Heart left ventricle (tissue), 13 donors: ENCODE data around the gene GADD45GIP1.
"Not testable (repeated sequence)": the region's sequence is repeated elsewhere in the genome, so short reads cannot be mapped to it uniquely, and the experiment has no call there.

Source experiments
- POLR2A ChIP-seq, 2 donors: fragments of 450-650 bp; IDR thresholded peaks; one replicate each; pipeline ENCODE4 v1.6.1; 2017; ENCODE audit warnings: antibody characterized with exemption in 2 of 2, mild to moderate bottlenecking in 2 of 2, moderate library complexity in 2 of 2
- TF ChIP-seq, protein P1 (sequence below), 12 donors: fragments of 200-600 bp; sonication (generic) in 4 of 12; IDR thresholded peaks; one replicate each; pipeline versions ENCODE4 v1.5.0 to v1.8.0; 2018 to 2022; ENCODE audit warnings: antibody characterized with exemption in 12 of 12, mild to moderate bottlenecking in 5 of 12
- donor health status: ischemic (EF 13 %, LVEDD 7.1; RV severe dilation, severe dysfunction).
- donor health status: DM: no; HTN: yes; CAD: no.
- donor health status: DM: no; HTN: no; CAD: no.
- donor health status: ischemic (EF 25% LVEDD 6.9; RV normal size, moderate dysfunction).
- donor health status: ischemic (EF 25% LVEDD 5.7; RV mildly dilated, moderate dysfunction).
- donor health status: ischemic (EF 35%, LVEDD 5.7; RV mildly dilated, moderate dysfunction).
- donor health status: nonischemic (EF 11% LVEDD 7.7; RV severe dilation, severe dysfunction).
- donor health status: DM: yes; HTN: yes; CAD: no.
- donor health status: PGD.
- donor health status: ischemic (EF 29% LVEDD 5.4; RV normal size, mild dysfunction).
- donor health status: nonischemic (EF 23%, LVEDD 6.1; RV moderate dilation, normal function).

DNA sequence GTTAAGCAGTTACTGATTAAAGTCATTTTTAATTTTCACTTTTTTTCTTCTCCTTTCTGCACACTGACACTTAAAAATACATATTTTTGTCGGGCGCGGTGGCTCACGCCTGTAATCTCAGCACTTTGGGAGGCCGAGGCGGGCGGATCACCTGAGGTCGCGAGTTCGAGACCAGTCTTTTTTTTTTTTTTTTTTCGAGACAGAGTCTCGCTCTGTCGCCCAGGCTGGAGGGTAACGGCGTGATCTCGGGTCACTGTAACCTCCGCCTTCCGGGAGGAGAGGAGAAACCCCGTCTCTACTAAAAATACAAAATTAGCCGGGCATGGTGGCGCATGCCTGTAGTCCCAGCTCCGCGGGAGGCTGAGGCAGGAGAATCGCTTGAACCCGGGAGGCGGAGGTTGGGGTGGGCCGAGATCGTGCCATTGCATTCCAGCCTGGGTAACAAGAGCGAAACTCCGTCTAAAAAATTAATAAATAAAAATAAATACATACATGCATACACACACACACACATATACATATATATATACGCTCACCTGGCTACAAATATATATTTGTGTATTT, 448 bp upstream of the GADD45GIP1 start:
- TF ChIP-seq, protein P1, sequence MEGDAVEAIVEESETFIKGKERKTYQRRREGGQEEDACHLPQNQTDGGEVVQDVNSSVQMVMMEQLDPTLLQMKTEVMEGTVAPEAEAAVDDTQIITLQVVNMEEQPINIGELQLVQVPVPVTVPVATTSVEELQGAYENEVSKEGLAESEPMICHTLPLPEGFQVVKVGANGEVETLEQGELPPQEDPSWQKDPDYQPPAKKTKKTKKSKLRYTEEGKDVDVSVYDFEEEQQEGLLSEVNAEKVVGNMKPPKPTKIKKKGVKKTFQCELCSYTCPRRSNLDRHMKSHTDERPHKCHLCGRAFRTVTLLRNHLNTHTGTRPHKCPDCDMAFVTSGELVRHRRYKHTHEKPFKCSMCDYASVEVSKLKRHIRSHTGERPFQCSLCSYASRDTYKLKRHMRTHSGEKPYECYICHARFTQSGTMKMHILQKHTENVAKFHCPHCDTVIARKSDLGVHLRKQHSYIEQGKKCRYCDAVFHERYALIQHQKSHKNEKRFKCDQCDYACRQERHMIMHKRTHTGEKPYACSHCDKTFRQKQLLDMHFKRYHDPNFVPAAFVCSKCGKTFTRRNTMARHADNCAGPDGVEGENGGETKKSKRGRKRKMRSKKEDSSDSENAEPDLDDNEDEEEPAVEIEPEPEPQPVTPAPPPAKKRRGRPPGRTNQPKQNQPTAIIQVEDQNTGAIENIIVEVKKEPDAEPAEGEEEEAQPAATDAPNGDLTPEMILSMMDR (IDR thresholded peaks at IDR 0.05), result not testable (repeated sequence)
- peak in 1 of 2 donors; percentile 5 for TF ChIP-seq POLR2A (IDR thresholded peaks at IDR 0.05)
